HEK293 (cell line): ENCODE measurements around the gene TMEM72.

Experiments used
- HOXA7 ChIP-seq: sonication (generic); formaldehyde crosslinking; IDR thresholded peaks from 2 replicates; pipeline ENCODE4 v1.8.1; 2022; ENCODE audit warnings: missing genetic modification reagents, borderline replicate concordance
- IKZF3 ChIP-seq: fragments of 450-650 bp; IDR thresholded peaks from 2 replicates; pipeline ENCODE4 v1.5.0; 2018; ENCODE audit warnings: missing biosample characterization, mild to moderate bottlenecking, missing genetic modification characterization, moderate library complexity
- KLF8 ChIP-seq: fragments of 450-650 bp; formaldehyde crosslinking; IDR thresholded peaks from 2 replicates; pipeline ENCODE4 v1.5.1; 2016; ENCODE audit warnings: missing biosample characterization, missing genetic modification characterization
- MYNN ChIP-seq: fragments of 450-650 bp; formaldehyde crosslinking; IDR thresholded peaks from 2 replicates; pipeline ENCODE4 v1.5.1; 2016; ENCODE audit warnings: missing biosample characterization, missing genetic modification characterization, borderline replicate concordance
- SP7 ChIP-seq: fragments of 450-650 bp; formaldehyde crosslinking; IDR thresholded peaks from 2 replicates; pipeline ENCODE4 v1.5.1; 2016; ENCODE audit warnings: missing biosample characterization, missing genetic modification characterization
- TCF7L2 ChIP-seq: IDR thresholded peaks from 2 replicates; pipeline ENCODE4 v1.6.1; 2011; ENCODE audit warnings: low read depth, mild to moderate bottlenecking, inconsistent platforms, low read length, moderate library complexity, borderline replicate concordance
- TSHZ1 ChIP-seq: fragments of 450-650 bp; formaldehyde crosslinking; IDR thresholded peaks from 2 replicates; pipeline ENCODE4 v1.5.1; 2016; ENCODE audit warnings: missing biosample characterization, missing genetic modification characterization, borderline replicate concordance
- YY1 ChIP-seq: fragments of 450-650 bp; formaldehyde crosslinking; IDR thresholded peaks from 2 replicates; pipeline ENCODE4 v1.5.1; 2018; ENCODE audit warnings: missing biosample characterization, missing genetic modification characterization
- ZBTB17 ChIP-seq: fragments of 450-650 bp; formaldehyde crosslinking; IDR thresholded peaks from 2 replicates; pipeline ENCODE4 v1.5.1; 2016; ENCODE audit warnings: missing biosample characterization, missing genetic modification characterization
- ZFP69B ChIP-seq: fragments of 450-650 bp; formaldehyde crosslinking; IDR thresholded peaks from 2 replicates; pipeline ENCODE4 v1.5.1; 2016; ENCODE audit warnings: missing biosample characterization, missing genetic modification characterization
- ZNF140 ChIP-seq: fragments of 450-650 bp; formaldehyde crosslinking; IDR thresholded peaks from 2 replicates; pipeline ENCODE4 v1.5.1; 2016; ENCODE audit warnings: missing biosample characterization, missing genetic modification characterization
- ZNF146 ChIP-seq: fragments of 450-650 bp; formaldehyde crosslinking; IDR thresholded peaks from 2 replicates; pipeline ENCODE4 v1.5.1; 2016; ENCODE audit warnings: missing biosample characterization, missing genetic modification characterization
- ZNF157 ChIP-seq: fragments of 450-650 bp; formaldehyde crosslinking; IDR thresholded peaks from 2 replicates; pipeline ENCODE4 v1.5.1; 2016; ENCODE audit warnings: missing biosample characterization, missing genetic modification characterization
- ZNF175 ChIP-seq: fragments of 450-650 bp; formaldehyde crosslinking; IDR thresholded peaks from 2 replicates; pipeline ENCODE4 v1.5.1; 2016; ENCODE audit warnings: missing biosample characterization, missing genetic modification characterization
- ZNF211 ChIP-seq: fragments of 450-650 bp; formaldehyde crosslinking; IDR thresholded peaks from 2 replicates; pipeline ENCODE4 v1.5.1; 2016; ENCODE audit warnings: low read depth, missing biosample characterization, missing genetic modification characterization
- ZNF248 ChIP-seq: fragments of 450-650 bp; formaldehyde crosslinking; IDR thresholded peaks from 2 replicates; pipeline ENCODE4 v1.5.1; 2017; ENCODE audit warnings: missing biosample characterization, missing genetic modification characterization
- ZNF280C ChIP-seq: fragments of 450-650 bp; formaldehyde crosslinking; IDR thresholded peaks from 2 replicates; pipeline ENCODE4 v1.5.1; 2016; ENCODE audit warnings: missing biosample characterization, missing genetic modification characterization
- ZNF404 ChIP-seq: fragments of 450-650 bp; formaldehyde crosslinking; IDR thresholded peaks from 2 replicates; pipeline ENCODE4 v1.5.1; 2017; ENCODE audit warnings: missing biosample characterization, missing genetic modification characterization
- ZNF423 ChIP-seq: fragments of 450-650 bp; formaldehyde crosslinking; IDR thresholded peaks from 2 replicates; pipeline ENCODE4 v1.5.1; 2016; ENCODE audit warnings: missing biosample characterization, missing genetic modification characterization
- ZNF580 ChIP-seq: fragments of 450-650 bp; formaldehyde crosslinking; IDR thresholded peaks from 2 replicates; pipeline ENCODE4 v1.5.1; 2016; ENCODE audit warnings: missing biosample characterization, missing genetic modification characterization
- ZNF660 ChIP-seq: fragments of 450-650 bp; IDR thresholded peaks from 2 replicates; pipeline ENCODE4 v1.5.1; 2018; ENCODE audit warnings: missing biosample characterization, mild to moderate bottlenecking, missing genetic modification characterization
- ZNF776 ChIP-seq: fragments of 450-650 bp; formaldehyde crosslinking; IDR thresholded peaks from 2 replicates; pipeline ENCODE4 v1.5.0; 2017; ENCODE audit warnings: missing biosample characterization, missing genetic modification characterization, borderline replicate concordance
- TF ChIP-seq, protein P1 (sequence below): fragments of 450-650 bp; formaldehyde crosslinking; IDR thresholded peaks from 2 replicates; pipeline ENCODE4; 2016; ENCODE audit warnings: missing biosample characterization, missing genetic modification characterization
- TF ChIP-seq, protein P2 (sequence below): fragments of 450-650 bp; formaldehyde crosslinking; IDR thresholded peaks from 2 replicates; pipeline ENCODE4 v1.5.1; 2016; ENCODE audit warnings: missing biosample characterization, missing genetic modification characterization
- TF ChIP-seq, protein P3 (sequence below): fragments of 450-650 bp; formaldehyde crosslinking; IDR thresholded peaks from 2 replicates; pipeline ENCODE4 v1.5.1; 2016; ENCODE audit warnings: missing biosample characterization, missing genetic modification characterization
- TF ChIP-seq, protein P4 (sequence below): sonication (generic); formaldehyde crosslinking; IDR thresholded peaks from 2 replicates; pipeline ENCODE4 v1.8.1; 2022; ENCODE audit warnings: mild to moderate bottlenecking, moderate library complexity, missing genetic modification reagents

Gene TMEM72

DNA sequence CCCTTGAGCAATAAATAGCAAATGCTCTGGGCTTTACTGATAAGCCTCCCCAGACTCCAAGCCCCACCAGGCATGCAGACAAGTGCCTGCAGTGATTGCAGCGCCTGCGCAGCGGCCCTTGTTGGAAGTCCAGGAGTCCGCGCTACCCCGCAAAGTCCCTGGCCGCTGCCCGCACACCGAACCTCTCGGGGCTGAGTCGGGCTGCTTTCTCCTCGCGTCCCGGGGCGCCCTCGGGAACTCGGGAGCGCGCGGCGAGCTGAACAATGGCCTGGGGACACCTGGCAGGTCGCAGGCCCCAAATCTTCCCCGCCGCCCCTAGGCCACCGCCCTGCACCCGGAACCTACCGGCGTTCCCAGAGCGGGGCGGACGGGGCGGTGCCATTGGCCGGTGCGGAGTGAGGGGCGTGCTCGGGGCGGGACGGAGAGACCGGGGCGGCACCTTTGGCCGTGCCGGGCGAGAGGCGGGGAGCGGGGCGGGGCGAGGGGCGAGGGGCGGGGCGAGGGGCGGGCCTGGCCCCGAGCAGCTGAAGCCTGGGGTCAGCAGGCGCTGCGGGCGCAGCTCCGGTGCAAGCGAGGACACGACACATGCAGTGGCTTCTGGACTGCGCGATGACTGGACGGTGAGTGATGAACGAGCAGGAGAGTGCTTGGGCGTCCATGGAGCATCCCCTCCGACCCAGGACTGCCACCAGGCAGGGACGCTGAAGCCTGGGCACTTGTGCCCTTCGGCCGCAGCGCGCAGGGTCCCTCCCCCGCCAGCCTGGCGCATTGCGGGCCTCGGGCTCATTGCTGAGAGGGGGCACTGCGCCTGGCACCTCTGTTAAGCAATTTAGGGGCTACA is 48.3 kb downstream of the TMEM72 start, which contains the start of gene RASSF4 (continued):
- TF ChIP-seq ZNF776 (no peak), ZNF423 (tag by site-specific recombination) (no peak), SP7 (peak; percentile 40; the same call in 1 of the 2 replicates), TCF7L2 (no peak), ZNF248 (no peak), KLF8 (tag by site-specific recombination) (peak; percentile 85; the same call in 1 of the 2 replicates), ZNF146 (no peak), ZNF580 (peak; percentile 33; the same call in 1 of the 2 replicates), MYNN (tag by site-specific recombination) (no peak), ZNF211 (tag by site-specific recombination) (no peak), HOXA7 (CRISPR knock-in tag) (no peak), ZNF140 (tag by site-specific recombination) (no peak), IKZF3 (tag by site-specific recombination) (no peak), TSHZ1 (tag by site-specific recombination) (no peak), ZNF404 (no peak), ZFP69B (tag by site-specific recombination) (no peak), ZNF157 (no peak), ZBTB17 (tag by site-specific recombination) (peak; percentile 88), YY1 (tag by site-specific recombination) (no peak; the same call in 1 of the 2 replicates), ZNF175 (tag by site-specific recombination) (no peak), ZNF660 (tag by site-specific recombination) (no peak), ZNF280C (tag by site-specific recombination) (no peak)
- TF ChIP-seq, protein P1, sequence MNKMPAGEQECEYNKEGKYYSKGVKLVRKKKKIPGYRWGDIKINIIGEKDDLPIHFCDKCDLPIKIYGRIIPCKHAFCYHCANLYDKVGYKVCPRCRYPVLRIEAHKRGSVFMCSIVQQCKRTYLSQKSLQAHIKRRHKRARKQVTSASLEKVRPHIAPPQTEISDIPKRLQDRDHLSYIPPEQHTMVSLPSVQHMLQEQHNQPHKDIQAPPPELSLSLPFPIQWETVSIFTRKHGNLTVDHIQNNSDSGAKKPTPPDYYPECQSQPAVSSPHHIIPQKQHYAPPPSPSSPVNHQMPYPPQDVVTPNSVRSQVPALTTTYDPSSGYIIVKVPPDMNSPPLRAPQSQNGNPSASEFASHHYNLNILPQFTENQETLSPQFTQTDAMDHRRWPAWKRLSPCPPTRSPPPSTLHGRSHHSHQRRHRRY (tag by site-specific recombination), result no peak
- TF ChIP-seq, protein P2, sequence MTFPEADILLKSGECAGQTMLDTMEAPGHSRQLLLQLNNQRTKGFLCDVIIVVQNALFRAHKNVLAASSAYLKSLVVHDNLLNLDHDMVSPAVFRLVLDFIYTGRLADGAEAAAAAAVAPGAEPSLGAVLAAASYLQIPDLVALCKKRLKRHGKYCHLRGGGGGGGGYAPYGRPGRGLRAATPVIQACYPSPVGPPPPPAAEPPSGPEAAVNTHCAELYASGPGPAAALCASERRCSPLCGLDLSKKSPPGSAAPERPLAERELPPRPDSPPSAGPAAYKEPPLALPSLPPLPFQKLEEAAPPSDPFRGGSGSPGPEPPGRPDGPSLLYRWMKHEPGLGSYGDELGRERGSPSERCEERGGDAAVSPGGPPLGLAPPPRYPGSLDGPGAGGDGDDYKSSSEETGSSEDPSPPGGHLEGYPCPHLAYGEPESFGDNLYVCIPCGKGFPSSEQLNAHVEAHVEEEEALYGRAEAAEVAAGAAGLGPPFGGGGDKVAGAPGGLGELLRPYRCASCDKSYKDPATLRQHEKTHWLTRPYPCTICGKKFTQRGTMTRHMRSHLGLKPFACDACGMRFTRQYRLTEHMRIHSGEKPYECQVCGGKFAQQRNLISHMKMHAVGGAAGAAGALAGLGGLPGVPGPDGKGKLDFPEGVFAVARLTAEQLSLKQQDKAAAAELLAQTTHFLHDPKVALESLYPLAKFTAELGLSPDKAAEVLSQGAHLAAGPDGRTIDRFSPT (tag by site-specific recombination), result peak; percentile 50; the same call in 1 of the 2 replicates
- TF ChIP-seq, protein P3, sequence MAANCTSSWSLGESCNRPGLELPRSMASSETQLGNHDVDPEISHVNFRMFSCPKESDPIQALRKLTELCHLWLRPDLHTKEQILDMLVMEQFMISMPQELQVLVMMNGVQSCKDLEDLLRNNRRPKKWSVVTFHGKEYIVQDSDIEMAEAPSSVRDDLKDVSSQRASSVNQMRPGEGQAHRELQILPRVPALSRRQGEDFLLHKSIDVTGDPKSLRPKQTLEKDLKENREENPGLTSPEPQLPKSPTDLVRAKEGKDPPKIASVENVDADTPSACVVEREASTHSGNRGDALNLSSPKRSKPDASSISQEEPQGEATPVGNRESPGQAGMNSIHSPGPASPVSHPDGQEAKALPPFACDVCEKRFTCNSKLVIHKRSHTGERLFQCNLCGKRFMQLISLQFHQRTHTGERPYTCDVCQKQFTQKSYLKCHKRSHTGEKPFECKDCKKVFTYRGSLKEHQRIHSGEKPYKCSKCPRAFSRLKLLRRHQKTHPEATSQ (tag by site-specific recombination), result no peak
- TF ChIP-seq, protein P4, sequence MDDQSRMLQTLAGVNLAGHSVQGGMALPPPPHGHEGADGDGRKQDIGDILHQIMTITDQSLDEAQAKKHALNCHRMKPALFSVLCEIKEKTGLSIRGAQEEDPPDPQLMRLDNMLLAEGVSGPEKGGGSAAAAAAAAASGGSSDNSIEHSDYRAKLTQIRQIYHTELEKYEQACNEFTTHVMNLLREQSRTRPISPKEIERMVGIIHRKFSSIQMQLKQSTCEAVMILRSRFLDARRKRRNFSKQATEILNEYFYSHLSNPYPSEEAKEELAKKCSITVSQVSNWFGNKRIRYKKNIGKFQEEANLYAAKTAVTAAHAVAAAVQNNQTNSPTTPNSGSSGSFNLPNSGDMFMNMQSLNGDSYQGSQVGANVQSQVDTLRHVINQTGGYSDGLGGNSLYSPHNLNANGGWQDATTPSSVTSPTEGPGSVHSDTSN (CRISPR knock-in tag), result peak; percentile 62; the same call in 1 of the 2 replicates
